Adipocyte (in vitro differentiated cells): Measurements from ENCODE around the gene PTPA.
"Not testable (repeated sequence)": the region's sequence is repeated elsewhere in the genome, so short reads cannot be mapped to it uniquely, and the experiment has no call there.

ENCODE experiments used
- DNase-seq: peaks from one replicate; pipeline ENCODE4 v3.0.0-alpha.2; 2015; ENCODE audit warnings: low read depth
- H3K27me3 ChIP-seq: replicated peaks from 2 replicates; pipeline ENCODE4 v1.7.0; 2013; ENCODE audit warnings: mild to moderate bottlenecking, low read length, moderate library complexity; ENCODE audit not compliant: control insufficient read depth, insufficient read depth
- H3K36me3 ChIP-seq: 2 replicates; pipeline ENCODE4 v1.7.0; 2013; ENCODE audit warnings: low read length, mild to moderate bottlenecking, moderate library complexity; ENCODE audit not compliant: control insufficient read depth, insufficient read depth, severe bottlenecking
- H3K4me1 ChIP-seq: 2 replicates; pipeline ENCODE4 v1.7.0; 2013; ENCODE audit warnings: mild to moderate bottlenecking, low read length, moderate library complexity; ENCODE audit not compliant: control insufficient read depth, insufficient read depth
- H3K4me3 ChIP-seq: 2 replicates; pipeline ENCODE4 v1.7.0; 2013; ENCODE audit warnings: mild to moderate bottlenecking, low read length, moderate library complexity
- H3K9ac ChIP-seq: 2 replicates; pipeline ENCODE4 v1.7.0; 2013; ENCODE audit warnings: mild to moderate bottlenecking, low read length, moderate library complexity
- H3K9me3 ChIP-seq: 2 replicates; pipeline ENCODE4 v1.7.0; 2013; ENCODE audit warnings: mild to moderate bottlenecking, low read length, moderate library complexity; ENCODE audit not compliant: control insufficient read depth

PTPA gene

GRCh38 chr9:129103595-129103965 lies 7.6 kb upstream of the PTPA start:
- DNase-seq = no peak
- no peak overlapping the region for H3K9ac ChIP-seq
- H3K4me3 ChIP-seq = no peak overlapping the region
- peaks cover 43% of the 10 kb centered on the region for H3K36me3 ChIP-seq
- H3K27me3 ChIP-seq = no peaks in the 10 kb centered on the region
- peaks cover 7% of the 10 kb centered on the region for H3K4me1 ChIP-seq
- no peaks in the 10 kb centered on the region for H3K9me3 ChIP-seq

GRCh38 chr9:129104051-129104450 lies 7.2 kb upstream of the PTPA start:
- Histone ChIP-seq H3K4me3 (no peak overlapping the region), H3K9ac (no peak overlapping the region), H3K9me3 (no peaks in the 10 kb centered on the region), H3K4me1 (peaks cover 11% of the 10 kb centered on the region), H3K36me3 (peaks cover 43% of the 10 kb centered on the region), H3K27me3 (no peaks in the 10 kb centered on the region)
- no peak for DNase-seq

- Histone ChIP-seq H3K27me3 (no peaks in the 10 kb centered on the region), H3K9ac (no peak overlapping the region), H3K4me3 (no peak overlapping the region), H3K9me3 (no peaks in the 10 kb centered on the region), H3K36me3 (peaks cover 27% of the 10 kb centered on the region), H3K4me1 (peaks cover 17% of the 10 kb centered on the region)
- no peak for DNase-seq
These were observed 5.1 kb upstream of the PTPA start for GRCh38 chr9:129105857-129106694.

GRCh38 chr9:129107651-129108050 lies 3.6 kb upstream of the PTPA start:
- H3K9me3 ChIP-seq = no peaks in the 10 kb centered on the region
- H3K27me3 ChIP-seq = no peaks in the 10 kb centered on the region
- no peak for DNase-seq
- no peak overlapping the region for H3K9ac ChIP-seq
- H3K36me3 ChIP-seq = peaks cover 15% of the 10 kb centered on the region
- H3K4me1 ChIP-seq = peaks cover 17% of the 10 kb centered on the region
- H3K4me3 ChIP-seq = no peak overlapping the region

- Histone ChIP-seq H3K9me3 (no peaks in the 10 kb centered on the region), H3K4me1 (peaks cover 16% of the 10 kb centered on the region), H3K9ac (no peak overlapping the region), H3K4me3 (no peak overlapping the region), H3K27me3 (no peaks in the 10 kb centered on the region), H3K36me3 (peaks cover 15% of the 10 kb centered on the region)
- no peak for DNase-seq
These were observed 3.0 kb upstream of the PTPA start for GRCh38 chr9:129108083-129108804.

- peaks cover 10% of the 10 kb centered on the region for H3K4me1 ChIP-seq
- H3K9ac ChIP-seq = peak overlapping the region; percentile 95
- peak overlapping the region; percentile 95 for H3K4me3 ChIP-seq
- H3K36me3 ChIP-seq = peaks cover 15% of the 10 kb centered on the region
- DNase-seq = no peak
- H3K27me3 ChIP-seq = no peaks in the 10 kb centered on the region
- H3K9me3 ChIP-seq = no peaks in the 10 kb centered on the region
These were observed 2.2 kb upstream of the PTPA start for GRCh38 chr9:129108805-129109536.

GRCh38 chr9:129109537-129109903 lies 1.7 kb upstream of the PTPA start:
- H3K9me3 ChIP-seq = no peaks in the 10 kb centered on the region
- peak overlapping the region; percentile 95 for H3K9ac ChIP-seq
- peak; percentile 30 for DNase-seq
- no peaks in the 10 kb centered on the region for H3K27me3 ChIP-seq
- H3K4me3 ChIP-seq = peak overlapping the region; percentile 95
- H3K4me1 ChIP-seq = peaks cover 10% of the 10 kb centered on the region
- peaks cover 15% of the 10 kb centered on the region for H3K36me3 ChIP-seq

GRCh38 chr9:129109952-129110739 lies 1.1 kb upstream of the PTPA start:
- no peaks in the 10 kb centered on the region for H3K9me3 ChIP-seq
- peak overlapping the region; percentile 95 for H3K4me3 ChIP-seq
- DNase-seq = peak; percentile 72
- peak overlapping the region; percentile 95 for H3K9ac ChIP-seq
- H3K36me3 ChIP-seq = peaks cover 15% of the 10 kb centered on the region
- peaks cover 10% of the 10 kb centered on the region for H3K4me1 ChIP-seq
- H3K27me3 ChIP-seq = no peaks in the 10 kb centered on the region

DNA sequence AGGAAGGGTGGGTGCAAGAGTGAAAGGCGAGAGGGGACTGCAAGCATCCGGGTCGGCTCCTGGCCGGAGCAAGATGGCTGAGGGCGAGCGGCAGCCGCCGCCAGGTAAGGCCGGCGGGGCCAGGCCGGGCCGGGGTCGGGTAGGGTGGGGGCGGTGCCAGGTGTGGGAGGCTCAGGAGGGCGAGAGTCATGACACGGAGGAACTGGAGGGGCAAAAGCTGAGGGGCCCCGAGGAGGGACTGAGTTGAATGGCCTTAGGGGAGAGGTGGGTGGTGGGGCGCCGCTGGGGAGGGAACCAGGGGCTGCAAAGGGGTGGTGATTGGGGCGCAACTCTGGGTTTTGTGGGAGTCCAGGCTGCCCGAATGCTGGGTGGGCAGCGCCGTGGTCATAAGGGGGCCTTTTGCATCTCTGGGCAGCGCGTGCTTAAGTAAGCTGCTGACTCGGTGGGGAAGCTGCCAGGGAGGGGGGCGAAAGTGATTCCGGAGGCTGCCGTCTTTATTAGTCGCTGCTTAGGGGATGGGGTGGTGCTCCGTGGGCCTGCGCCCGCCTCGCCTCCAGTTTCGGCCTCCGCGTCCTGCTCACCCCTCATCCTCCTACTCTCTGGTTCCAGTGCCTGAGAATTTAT lies 425 bp downstream of the PTPA start:
- H3K27me3 ChIP-seq = no peaks in the 10 kb centered on the region
- DNase-seq = peak; percentile 71
- peaks cover 8% of the 10 kb centered on the region for H3K36me3 ChIP-seq
- peak overlapping the region; percentile 92 for H3K4me3 ChIP-seq
- peak overlapping the region; percentile 89 for H3K9ac ChIP-seq
- H3K4me1 ChIP-seq = peaks cover 10% of the 10 kb centered on the region
- H3K9me3 ChIP-seq = no peaks in the 10 kb centered on the region

DNA sequence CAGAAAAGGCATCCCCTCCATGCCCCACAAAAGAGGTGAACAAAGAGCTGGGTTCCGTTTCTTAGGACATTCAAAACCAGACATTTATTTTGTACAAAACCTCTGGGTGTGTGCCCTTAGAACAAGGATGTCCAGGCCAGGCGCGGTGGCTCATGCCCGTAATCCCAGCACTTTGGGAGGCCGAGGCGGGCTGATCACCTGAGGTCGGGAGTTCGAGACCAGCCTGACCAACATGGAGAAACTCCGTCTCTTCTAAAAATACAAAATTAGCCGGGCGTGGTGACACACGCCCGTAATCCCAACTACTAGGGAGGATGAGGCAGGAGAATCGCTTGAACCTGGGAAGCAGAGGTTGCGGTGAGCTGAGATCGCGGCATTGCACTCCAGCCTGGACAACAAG lies 1.3 kb downstream of the PTPA start:
- peak overlapping the region; percentile 92 for H3K4me3 ChIP-seq
- not testable (repeated sequence) for H3K9me3 ChIP-seq, DNase-seq

More for the DNA sequence above, 1.3 kb downstream of the PTPA start:
- H3K27me3 ChIP-seq, H3K36me3 ChIP-seq, H3K4me1 ChIP-seq: not testable (repeated sequence)
- H3K9ac ChIP-seq = peak overlapping the region; percentile 89
